Measurements from ENCODE around the gene C9orf153. TPM values are rescaled to one million over a fixed set of nuclear protein-coding genes. Genes with fewer than 3 reads are reported as not detected.

Gene C9orf153
- total RNA-seq, 2 donors from 2014 or later, result 0.26 to 1.0 TPM

DNA sequence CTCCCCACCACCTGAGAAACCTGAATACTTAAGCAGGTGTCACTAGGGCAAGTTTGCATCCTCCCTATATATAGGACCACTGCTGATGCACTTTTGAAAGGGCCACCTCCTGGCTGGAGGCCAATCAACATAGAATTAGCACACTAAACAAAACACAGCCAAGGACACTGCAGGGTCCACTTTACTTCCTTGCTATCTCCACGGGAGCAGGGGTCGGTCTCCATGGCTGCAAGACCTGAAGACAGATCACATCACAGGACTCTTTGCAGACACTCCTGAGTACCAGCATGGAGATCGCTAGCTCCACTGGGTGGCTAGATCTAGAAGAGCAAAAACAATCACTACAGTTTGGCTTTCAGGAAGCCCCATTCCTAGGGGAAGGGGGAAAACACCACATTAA, 72.3 kb downstream of the C9orf153 start:
- H3K27ac Mint-ChIP-seq, result no peak overlapping the region
- peaks cover 9% of the 10 kb centered on the region for H3K9me3 Mint-ChIP-seq
- no peaks in the 10 kb centered on the region for H3K36me3 Mint-ChIP-seq (ENCODE audit: low read depth)
- H3K27me3 Mint-ChIP-seq, result peaks cover 18% of the 10 kb centered on the region
- no peak for ATAC-seq (replicated peaks)
- no peak overlapping the region for H3K4me3 Mint-ChIP-seq
- H3K4me1 Mint-ChIP-seq, result no peaks in the 10 kb centered on the region

- ATAC-seq (replicated peaks), result no peak
- Mint-ChIP-seq H3K27me3 (peaks cover 18% of the 10 kb centered on the region), H3K4me3 (no peak overlapping the region), H3K9me3 (peaks cover 9% of the 10 kb centered on the region), H3K4me1 (no peaks in the 10 kb centered on the region), H3K36me3 (ENCODE audit: low read depth) (no peaks in the 10 kb centered on the region), H3K27ac (no peak overlapping the region)
These were observed 72.8 kb downstream of the C9orf153 start for GRCh38 chr9:86186696-86187095.

GRCh38 chr9:86185872-86186271, 73.6 kb downstream of the C9orf153 start:
- peaks cover 18% of the 10 kb centered on the region for H3K27me3 Mint-ChIP-seq
- H3K4me1 Mint-ChIP-seq, result no peaks in the 10 kb centered on the region
- H3K27ac Mint-ChIP-seq, result no peak overlapping the region
- ATAC-seq (replicated peaks), result no peak
- H3K36me3 Mint-ChIP-seq (ENCODE audit: low read depth), result no peaks in the 10 kb centered on the region
- H3K4me3 Mint-ChIP-seq, result no peak overlapping the region
- peaks cover 9% of the 10 kb centered on the region for H3K9me3 Mint-ChIP-seq

GRCh38 chr9:86184138-86184524, 75.3 kb downstream of the C9orf153 start:
- H3K4me3 Mint-ChIP-seq, result no peak overlapping the region
- H3K27me3 Mint-ChIP-seq, result peaks cover 18% of the 10 kb centered on the region
- no peaks in the 10 kb centered on the region for H3K4me1 Mint-ChIP-seq
- ATAC-seq (replicated peaks), result no peak
- no peak overlapping the region for H3K27ac Mint-ChIP-seq
- no peaks in the 10 kb centered on the region for H3K36me3 Mint-ChIP-seq (ENCODE audit: low read depth)
- peaks cover 9% of the 10 kb centered on the region for H3K9me3 Mint-ChIP-seq

DNA sequence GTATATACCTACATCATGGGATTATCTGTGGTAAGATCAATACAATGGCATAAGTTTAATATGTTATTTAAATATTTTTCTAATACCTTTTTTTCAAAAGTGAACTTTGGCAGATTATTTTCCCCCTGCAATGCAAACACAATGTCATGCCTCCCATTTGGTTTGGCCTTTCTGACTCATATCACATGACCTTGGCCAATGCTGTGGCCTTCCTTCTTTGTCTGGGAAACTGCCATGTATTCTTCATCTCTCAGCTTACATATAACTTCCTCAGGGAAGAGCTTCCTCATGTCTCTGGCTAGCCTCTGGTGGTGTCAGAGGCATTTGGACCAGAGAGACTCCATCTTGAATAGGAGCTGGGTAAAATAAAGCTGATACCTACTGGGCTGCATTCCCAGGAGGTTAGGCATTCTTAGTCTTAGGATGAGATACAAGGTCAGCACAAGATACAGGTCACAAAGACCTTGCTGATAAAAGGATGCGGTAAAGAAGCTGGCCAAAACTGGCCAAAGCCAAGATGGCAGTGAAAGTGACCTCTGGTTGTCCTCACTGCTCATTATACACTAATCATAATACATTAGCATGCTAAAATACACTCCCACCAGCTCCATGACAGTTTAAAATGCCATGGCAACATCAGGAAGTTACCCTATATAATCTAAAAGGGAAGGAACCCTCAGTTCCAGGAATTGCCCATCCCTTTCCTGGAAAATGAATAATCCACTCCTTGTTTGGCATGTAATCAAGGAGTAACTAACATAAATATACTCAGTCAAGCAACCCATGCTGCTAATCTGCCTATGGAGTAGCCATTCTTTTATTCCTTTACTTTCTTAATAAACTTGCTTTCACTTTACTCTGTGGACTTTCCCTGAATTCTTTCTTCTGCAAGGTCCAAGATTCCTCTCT, 76.0 kb downstream of the C9orf153 start:
- H3K4me3 Mint-ChIP-seq, result no peak overlapping the region
- no peak for ATAC-seq (replicated peaks)
- H3K4me1 Mint-ChIP-seq, result no peaks in the 10 kb centered on the region

DNA sequence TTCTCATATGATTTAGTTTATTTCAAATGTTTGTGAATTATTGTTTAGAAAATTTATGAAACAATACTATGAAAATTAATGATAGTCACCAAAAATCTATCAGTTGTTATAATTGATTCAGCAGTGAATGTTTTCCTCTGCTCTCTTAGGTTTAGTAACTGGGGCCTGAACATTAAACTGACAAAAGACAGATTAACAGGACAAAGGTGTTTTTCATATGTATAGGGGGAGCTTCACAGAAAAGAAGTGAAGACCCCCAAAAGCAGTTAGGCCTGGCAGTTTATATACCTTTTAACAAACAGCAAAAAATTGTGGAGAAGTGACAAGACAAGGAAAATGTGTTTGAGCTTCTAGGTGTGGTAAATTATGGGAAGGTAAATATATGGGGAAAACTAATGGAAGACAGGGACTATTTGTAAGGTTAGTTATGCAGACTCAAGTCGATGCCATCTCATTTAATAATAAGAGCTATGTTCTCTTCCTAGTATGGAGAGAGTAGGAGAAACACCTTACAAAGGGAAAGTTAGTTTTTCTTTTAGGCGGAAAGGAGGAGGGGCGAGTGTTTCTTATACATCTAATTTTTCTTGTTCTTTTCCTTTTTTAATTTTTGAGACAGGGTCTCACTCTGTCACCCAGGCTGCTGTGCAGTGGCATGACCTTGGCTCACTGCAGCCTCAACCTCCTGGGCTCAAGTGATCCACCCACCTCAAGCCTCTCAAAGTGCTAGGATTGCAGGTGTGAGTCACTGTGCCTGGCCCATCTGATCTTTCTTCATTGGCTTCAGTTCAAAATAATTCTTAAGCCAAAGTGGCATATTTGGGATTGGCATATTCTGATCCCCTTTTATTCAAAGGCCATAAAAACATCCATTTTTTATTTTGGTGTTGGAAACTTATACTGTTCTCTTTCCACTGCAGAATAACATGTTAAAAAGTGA, 77.8 kb downstream of the C9orf153 start:
- H3K27me3 Mint-ChIP-seq, result peaks cover 16% of the 10 kb centered on the region
- no peak overlapping the region for H3K4me3 Mint-ChIP-seq
- ATAC-seq (replicated peaks), result no peak
- H3K36me3 Mint-ChIP-seq (ENCODE audit: low read depth), result no peaks in the 10 kb centered on the region
- H3K4me1 Mint-ChIP-seq, result no peaks in the 10 kb centered on the region
- no peak overlapping the region for H3K27ac Mint-ChIP-seq
- peaks cover 9% of the 10 kb centered on the region for H3K9me3 Mint-ChIP-seq

More for the DNA sequence above, 76.0 kb downstream of the C9orf153 start:
- no peaks in the 10 kb centered on the region for H3K36me3 Mint-ChIP-seq (ENCODE audit: low read depth)
- peaks cover 18% of the 10 kb centered on the region for H3K27me3 Mint-ChIP-seq
- H3K27ac Mint-ChIP-seq, result no peak overlapping the region
- peaks cover 9% of the 10 kb centered on the region for H3K9me3 Mint-ChIP-seq

DNA sequence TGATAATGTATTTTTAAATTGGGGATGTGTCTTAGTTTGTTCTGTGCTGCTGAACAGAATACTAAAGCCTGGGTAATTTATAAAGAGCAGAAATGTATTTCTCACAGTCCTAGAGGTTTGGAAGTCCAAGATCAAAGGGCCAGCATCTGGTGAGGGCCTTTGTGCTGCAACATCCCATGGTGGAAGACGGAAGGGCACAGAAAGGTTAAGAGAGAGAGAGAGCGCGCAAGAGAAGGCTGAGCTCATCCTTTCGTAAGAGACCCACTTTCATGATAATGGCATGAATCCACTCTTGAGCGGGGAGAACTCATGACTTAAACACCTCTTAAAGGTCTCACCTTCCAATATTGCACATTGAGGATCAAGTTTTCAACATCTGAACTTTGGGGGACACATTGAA, 81.0 kb downstream of the C9orf153 start:
- H3K27me3 Mint-ChIP-seq, result no peaks in the 10 kb centered on the region
- H3K4me1 Mint-ChIP-seq, result no peaks in the 10 kb centered on the region
- H3K9me3 Mint-ChIP-seq, result no peaks in the 10 kb centered on the region
- no peaks in the 10 kb centered on the region for H3K36me3 Mint-ChIP-seq (ENCODE audit: low read depth)
- no peak for ATAC-seq (replicated peaks)
- no peak overlapping the region for H3K4me3 Mint-ChIP-seq
- no peak overlapping the region for H3K27ac Mint-ChIP-seq

- no peaks in the 10 kb centered on the region for H3K9me3 Mint-ChIP-seq
- no peaks in the 10 kb centered on the region for H3K4me1 Mint-ChIP-seq
- H3K27me3 Mint-ChIP-seq, result no peaks in the 10 kb centered on the region
- no peak overlapping the region for H3K4me3 Mint-ChIP-seq
- H3K36me3 Mint-ChIP-seq (ENCODE audit: low read depth), result no peaks in the 10 kb centered on the region
- no peak for ATAC-seq (replicated peaks)
- no peak overlapping the region for H3K27ac Mint-ChIP-seq
These were observed 81.5 kb downstream of the C9orf153 start for GRCh38 chr9:86177995-86178394.

- Mint-ChIP-seq H3K4me1 (no peaks in the 10 kb centered on the region), H3K36me3 (ENCODE audit: low read depth) (no peaks in the 10 kb centered on the region), H3K9me3 (no peaks in the 10 kb centered on the region), H3K4me3 (no peak overlapping the region), H3K27me3 (no peaks in the 10 kb centered on the region), H3K27ac (no peak overlapping the region)
- ATAC-seq (replicated peaks), result no peak
These were observed 83.0 kb downstream of the C9orf153 start for GRCh38 chr9:86176468-86176867.

DNA sequence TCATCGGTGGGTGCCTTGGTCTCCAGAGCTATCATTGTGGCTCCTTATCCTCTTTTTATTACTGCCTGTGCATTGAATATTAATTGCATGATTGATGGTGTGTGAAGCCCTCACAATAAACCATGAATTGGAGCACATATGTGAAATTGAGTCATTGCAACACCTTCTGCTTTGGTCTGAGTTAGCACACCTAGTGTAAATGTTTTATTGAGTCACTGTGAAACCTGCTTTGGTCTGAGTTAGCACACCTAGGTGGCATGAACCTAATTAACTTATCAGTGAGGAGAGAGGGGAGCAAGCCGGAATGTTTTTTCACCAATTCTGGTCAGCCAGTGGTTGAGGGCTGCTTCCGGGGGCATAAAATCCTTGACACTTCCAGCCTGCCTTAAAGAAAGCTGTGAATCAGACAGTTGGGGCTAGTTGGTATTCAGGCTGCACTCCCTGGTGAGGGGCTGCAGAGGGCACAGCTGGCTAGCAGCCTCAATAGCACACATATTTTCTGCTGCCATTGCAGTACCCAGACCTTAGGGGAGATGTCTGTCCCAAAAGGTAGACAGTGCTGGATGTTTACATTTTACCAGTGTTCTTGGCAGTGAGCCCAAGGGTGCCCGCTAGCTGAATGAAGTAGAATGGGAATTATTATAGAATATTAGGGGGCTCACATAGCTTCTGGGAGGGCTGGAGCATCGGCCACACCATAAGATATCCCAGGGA, 83.6 kb downstream of the C9orf153 start:
- Mint-ChIP-seq H3K4me1 (no peaks in the 10 kb centered on the region), H3K27ac (no peak overlapping the region), H3K27me3 (no peaks in the 10 kb centered on the region), H3K9me3 (no peaks in the 10 kb centered on the region), H3K36me3 (ENCODE audit: low read depth) (no peaks in the 10 kb centered on the region), H3K4me3 (no peak overlapping the region)
- no peak for ATAC-seq (replicated peaks)

DNA sequence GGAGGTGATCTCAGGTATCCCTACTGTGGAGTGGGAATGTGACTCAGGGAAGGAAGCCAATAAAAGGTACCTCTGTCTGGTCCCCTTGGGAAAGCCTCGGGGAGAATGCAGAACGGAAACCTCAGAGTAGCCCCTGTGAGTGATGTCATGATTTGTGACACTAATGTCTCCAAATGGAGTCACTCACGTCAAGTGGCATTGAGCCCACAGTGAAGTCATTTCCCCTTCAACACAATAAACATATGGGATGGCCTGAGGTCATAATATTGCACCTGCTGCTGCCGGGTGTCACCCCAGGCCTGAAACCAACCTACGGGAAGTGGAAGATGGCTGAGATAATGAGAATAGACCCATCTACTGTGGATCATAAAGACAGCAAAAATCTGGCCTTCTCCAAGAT, 84.2 kb downstream of the C9orf153 start:
- Mint-ChIP-seq H3K36me3 (ENCODE audit: low read depth) (no peaks in the 10 kb centered on the region), H3K27me3 (no peaks in the 10 kb centered on the region), H3K4me1 (no peaks in the 10 kb centered on the region), H3K9me3 (no peaks in the 10 kb centered on the region), H3K4me3 (no peak overlapping the region), H3K27ac (no peak overlapping the region)
- no peak for ATAC-seq (replicated peaks)

Other genes with a start within 250 kb of the C9orf153 start
- 1 to 10 TPM; 2.0 to 2.8 TPM for gene GOLM1, start 160.1 kb downstream of the C9orf153 start, total RNA-seq
- gene ISCA1, start 22.9 kb upstream of the C9orf153 start, total RNA-seq, result 10 to 100 TPM; 33.2 to 34.6 TPM
- 10 to 100 TPM; 42.7 to 79.0 TPM for gene TUT7, start 94.8 kb upstream of the C9orf153 start, total RNA-seq

All from activated T-helper 17 cell treated with anti-CD3 and anti-CD28 coated beads, Interleukin-2, amount 50 U/mL, for 72 hours (primary cell).